Glutamatergic neuron (in vitro differentiated cells): Measurements from ENCODE around the gene PHLDB2. TPM values are rescaled to one million over a fixed set of nuclear protein-coding genes. Genes with fewer than 3 reads are reported as not detected.

ENCODE experiments used
- DNase-seq: peaks from one replicate; pipeline ENCODE4 v3.0.0; 2022
- H3K27ac Mint-ChIP-seq: one replicate; pipeline ENCODE4 v1.8.0; 2020; ENCODE audit warnings: mild to moderate bottlenecking, mixed read lengths, inconsistent platforms; ENCODE audit not compliant: unreplicated experiment
- H3K27me3 Mint-ChIP-seq: one replicate; pipeline ENCODE4 v1.8.0; 2020; ENCODE audit warnings: mild to moderate bottlenecking, moderate library complexity, mixed read lengths, inconsistent platforms; ENCODE audit not compliant: unreplicated experiment
- H3K36me3 Mint-ChIP-seq: one replicate; pipeline ENCODE4 v1.8.0; 2020; ENCODE audit warnings: mild to moderate bottlenecking, mixed read lengths, inconsistent platforms; ENCODE audit not compliant: unreplicated experiment
- H3K4me1 Mint-ChIP-seq: one replicate; pipeline ENCODE4 v1.8.0; 2020; ENCODE audit warnings: mild to moderate bottlenecking, low read depth, mixed read lengths, inconsistent platforms; ENCODE audit not compliant: unreplicated experiment
- H3K4me3 Mint-ChIP-seq: one replicate; pipeline ENCODE4 v1.8.0; 2020; ENCODE audit warnings: mild to moderate bottlenecking, mixed read lengths, inconsistent platforms; ENCODE audit not compliant: unreplicated experiment
- H3K9me3 Mint-ChIP-seq: one replicate; pipeline ENCODE4 v1.8.0; 2020; ENCODE audit warnings: mild to moderate bottlenecking, moderate library complexity, mixed read lengths, inconsistent platforms; ENCODE audit not compliant: unreplicated experiment
- CTCF ChIP-seq: fragments of 200-600 bp; sonication (generic); IDR thresholded peaks from one replicate; pipeline ENCODE4 v1.5.0; 2021; ENCODE audit not compliant: partially characterized antibody, unreplicated experiment
- total RNA-seq: library from RNA; stranded (reverse); fragmentation: NEBNext Ultra II Directional; extraction: Animal tissue kit (Norgen Biotek cat#: 25700); gene quantifications from one replicate; pipeline ENCODE4 v1.2.1, GENCODE V29; 2021; ENCODE audit not compliant: unreplicated experiment

Gene PHLDB2
- total RNA-seq, 1 donor from 2014 or later = 18.7 TPM

DNA sequence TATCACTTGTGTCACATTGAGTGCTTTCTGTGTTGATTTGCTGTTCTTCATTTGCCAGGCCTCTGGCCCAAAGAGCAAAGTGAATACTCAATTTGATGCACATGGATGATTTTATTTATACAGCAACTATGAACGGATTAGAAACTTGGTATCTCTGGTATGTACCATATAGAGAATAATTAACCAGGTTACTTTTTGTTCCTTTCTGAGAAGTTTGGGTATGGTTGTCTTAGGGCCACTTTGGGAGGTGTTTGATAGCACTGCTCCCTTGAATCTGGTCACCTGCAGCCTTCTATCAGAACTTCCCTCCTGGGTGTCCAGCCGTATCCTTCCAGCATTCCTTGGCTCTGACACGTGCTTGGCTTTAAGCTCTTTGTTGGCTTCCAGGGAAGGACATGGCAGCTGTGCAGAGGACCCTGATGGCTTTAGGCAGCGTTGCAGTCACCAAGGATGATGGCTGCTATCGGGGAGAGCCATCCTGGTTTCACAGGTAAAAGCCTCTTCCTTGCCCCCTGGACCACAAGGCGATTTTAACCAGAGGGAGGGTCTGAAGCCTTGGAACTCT is 152.4 kb downstream of the PHLDB2 start:
- peak overlapping the region; percentile 75 for H3K4me3 Mint-ChIP-seq
- TF ChIP-seq CTCF = no peak
- H3K36me3 Mint-ChIP-seq = no peaks in the 10 kb centered on the region
- peak overlapping the region; percentile 70 for H3K27ac Mint-ChIP-seq
- peaks cover 57% of the 10 kb centered on the region for H3K4me1 Mint-ChIP-seq
- DNase-seq = no peak
- H3K27me3 Mint-ChIP-seq = peaks cover 2% of the 10 kb centered on the region
- peaks cover 5% of the 10 kb centered on the region for H3K9me3 Mint-ChIP-seq

GRCh38 chr3:112012205-112012992 is 153.3 kb downstream of the PHLDB2 start:
- H3K27me3 Mint-ChIP-seq = peaks cover 2% of the 10 kb centered on the region
- no peak for TF ChIP-seq CTCF
- H3K4me1 Mint-ChIP-seq = peaks cover 49% of the 10 kb centered on the region
- no peak for DNase-seq
- H3K36me3 Mint-ChIP-seq = no peaks in the 10 kb centered on the region
- H3K4me3 Mint-ChIP-seq = peak overlapping the region; percentile 17
- peaks cover 5% of the 10 kb centered on the region for H3K9me3 Mint-ChIP-seq
- peak overlapping the region; percentile 50 for H3K27ac Mint-ChIP-seq

GRCh38 chr3:112013058-112013783 is 154.2 kb downstream of the PHLDB2 start:
- DNase-seq = peak; percentile 66
- peak overlapping the region; percentile 67 for H3K27ac Mint-ChIP-seq
- no peak overlapping the region for H3K4me3 Mint-ChIP-seq
- H3K4me1 Mint-ChIP-seq = peaks cover 48% of the 10 kb centered on the region
- H3K27me3 Mint-ChIP-seq = peaks cover 2% of the 10 kb centered on the region
- TF ChIP-seq CTCF = peak; percentile 58
- no peaks in the 10 kb centered on the region for H3K36me3 Mint-ChIP-seq
- peaks cover 2% of the 10 kb centered on the region for H3K9me3 Mint-ChIP-seq

GRCh38 chr3:112013784-112014143 is 154.7 kb downstream of the PHLDB2 start:
- H3K27ac Mint-ChIP-seq = no peak overlapping the region
- no peak for DNase-seq
- H3K4me3 Mint-ChIP-seq = no peak overlapping the region
- peak; percentile 3 for TF ChIP-seq CTCF
- peaks cover 44% of the 10 kb centered on the region for H3K4me1 Mint-ChIP-seq
- peaks cover 2% of the 10 kb centered on the region for H3K27me3 Mint-ChIP-seq
- H3K9me3 Mint-ChIP-seq = peaks cover 2% of the 10 kb centered on the region
- H3K36me3 Mint-ChIP-seq = no peaks in the 10 kb centered on the region
